Measurements from ENCODE around the gene LSM12.
"Not testable (repeated sequence)": the region's sequence is repeated elsewhere in the genome, so short reads cannot be mapped to it uniquely, and the experiment has no call there.

The LSM12 gene

DNA sequence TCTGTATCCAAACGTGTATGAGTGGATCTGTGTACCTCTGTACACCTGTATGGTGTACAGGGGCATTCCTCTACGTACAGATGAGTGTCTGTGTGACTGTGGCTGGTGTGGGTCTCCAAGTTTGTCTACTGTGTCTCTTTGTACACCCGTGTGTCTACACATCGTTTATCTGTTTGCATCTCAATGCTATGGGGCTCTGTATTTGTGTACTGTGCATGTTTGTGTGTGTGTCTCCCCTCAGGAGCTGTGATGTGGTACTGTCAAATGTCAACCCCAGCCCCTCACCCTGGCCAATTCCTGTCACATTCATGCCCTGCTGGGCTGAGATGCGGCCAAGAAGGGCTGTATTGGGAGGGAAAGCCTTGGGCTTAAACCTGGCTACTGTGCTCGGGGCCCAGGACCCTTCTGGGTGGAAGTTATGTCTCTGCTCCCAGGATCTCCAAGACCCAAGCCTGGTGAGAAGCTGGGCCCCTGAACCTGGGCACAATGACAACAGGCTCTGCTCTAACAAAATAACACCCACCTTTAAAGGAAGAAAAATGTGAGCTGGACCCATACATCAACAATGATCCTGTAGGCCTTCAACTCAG is 65.5 kb downstream of the LSM12 start:
- in situ Hi-C loops (cut with MboI; ENCODE audit: low pct_unique_long_range_greater_than_20kb, low sequenced_read_pairs), result no loop called here
- no peak for DNase-seq

DNA sequence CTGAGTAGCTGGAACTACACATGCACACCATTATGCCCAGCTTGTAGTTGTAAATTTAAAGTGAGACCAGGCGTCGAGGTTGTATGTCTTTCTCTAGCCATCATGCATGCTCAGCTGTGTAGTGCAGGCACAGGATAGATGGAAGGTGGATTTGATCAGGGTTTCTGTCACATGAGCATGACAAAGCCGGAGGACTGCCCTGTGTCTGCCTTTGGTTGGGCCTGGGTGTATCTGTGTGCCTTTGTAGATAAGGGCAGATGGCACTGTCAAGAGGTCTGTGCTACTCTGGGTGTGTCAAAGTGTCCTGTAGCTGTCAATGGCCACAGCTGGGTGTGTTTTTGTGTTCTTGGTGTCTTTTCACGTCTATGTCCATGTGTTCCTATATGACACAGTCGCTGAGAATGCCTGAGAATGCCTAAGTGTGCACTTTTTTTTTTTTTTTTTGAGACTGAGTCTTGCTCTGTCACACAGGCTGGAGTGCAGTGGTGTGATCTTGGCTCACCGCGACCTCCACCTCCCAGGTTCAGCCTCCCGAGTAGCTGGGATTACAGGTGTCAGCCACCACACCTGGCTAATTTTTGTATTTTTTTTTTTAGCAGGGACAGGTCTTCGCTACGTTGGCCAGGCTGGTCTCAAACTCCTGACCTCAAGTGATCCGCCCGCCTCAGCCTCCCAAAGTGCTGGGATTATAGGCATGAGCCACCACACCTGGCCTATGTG is 66.2 kb downstream of the LSM12 start:
- in situ Hi-C loops (cut with MboI; ENCODE audit: low pct_unique_long_range_greater_than_20kb, low sequenced_read_pairs), result no loop called here
- no peak for DNase-seq

DNA sequence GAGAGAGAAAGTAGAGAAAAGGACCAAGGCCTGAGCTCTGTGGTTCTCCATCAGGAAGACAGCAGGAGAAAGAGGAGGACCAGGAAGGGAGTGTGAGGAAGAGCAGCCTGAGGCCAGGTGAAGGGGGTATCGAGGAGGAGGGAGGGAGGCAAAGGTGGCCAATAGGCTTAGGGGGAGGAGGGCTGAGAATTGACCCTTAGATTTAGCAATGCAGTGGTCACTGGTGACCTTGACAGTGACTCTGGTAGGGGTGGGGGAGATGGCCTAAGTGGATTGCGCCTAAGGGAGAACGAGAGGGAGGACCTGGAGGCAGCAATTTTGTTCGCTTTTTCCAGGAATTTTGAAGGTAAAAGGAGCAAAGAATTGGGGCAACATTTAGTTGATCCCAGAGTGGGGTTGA is 67.4 kb downstream of the LSM12 start:
- in situ Hi-C loops (cut with MboI; ENCODE audit: low pct_unique_long_range_greater_than_20kb, low sequenced_read_pairs), result no loop called here
- no peak for DNase-seq

DNA sequence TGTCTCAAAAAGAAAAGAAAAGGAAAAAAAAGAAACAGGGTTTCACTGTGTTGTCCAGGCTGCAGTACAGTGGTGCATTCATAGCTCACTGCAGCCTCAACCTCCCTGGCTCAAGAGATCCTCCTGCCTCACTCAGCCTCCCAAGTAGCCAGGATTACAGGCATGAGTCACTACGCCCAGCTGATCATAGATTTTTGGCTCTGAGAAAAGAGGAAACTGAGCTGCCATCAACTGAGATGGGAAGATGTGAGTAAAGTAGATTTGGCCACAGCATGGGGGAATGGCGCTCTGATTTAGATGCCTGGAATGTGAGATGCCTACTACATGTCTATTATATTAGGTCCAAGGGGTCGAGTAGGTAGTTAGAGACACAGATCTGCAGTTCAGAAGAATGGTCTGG is 67.9 kb downstream of the LSM12 start:
- in situ Hi-C loops (cut with MboI; ENCODE audit: low pct_unique_long_range_greater_than_20kb, low sequenced_read_pairs), result no loop called here
- DNase-seq, result peak; percentile 61

DNA sequence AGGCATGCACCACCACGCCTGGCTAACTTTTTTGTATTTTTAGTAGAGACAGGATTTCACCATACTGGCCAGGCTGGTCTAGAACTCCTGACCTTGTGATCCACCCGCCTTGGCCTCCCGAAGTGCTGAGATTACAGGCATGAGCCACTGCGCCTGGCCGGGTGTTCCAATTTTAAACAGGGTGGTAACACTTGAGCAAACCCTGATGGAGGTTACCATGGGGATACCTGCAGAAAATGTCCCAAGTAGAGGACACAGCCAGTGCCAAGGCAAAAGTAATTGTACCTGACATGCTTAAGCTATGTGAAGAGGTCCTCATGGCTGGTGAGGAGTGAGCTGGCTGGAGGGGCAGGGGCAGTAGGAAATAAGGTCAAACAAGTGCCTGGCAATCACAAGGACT is 69.3 kb downstream of the LSM12 start:
- in situ Hi-C loops (cut with MboI; ENCODE audit: low pct_unique_long_range_greater_than_20kb, low sequenced_read_pairs); DNase-seq: not testable (repeated sequence)

DNA sequence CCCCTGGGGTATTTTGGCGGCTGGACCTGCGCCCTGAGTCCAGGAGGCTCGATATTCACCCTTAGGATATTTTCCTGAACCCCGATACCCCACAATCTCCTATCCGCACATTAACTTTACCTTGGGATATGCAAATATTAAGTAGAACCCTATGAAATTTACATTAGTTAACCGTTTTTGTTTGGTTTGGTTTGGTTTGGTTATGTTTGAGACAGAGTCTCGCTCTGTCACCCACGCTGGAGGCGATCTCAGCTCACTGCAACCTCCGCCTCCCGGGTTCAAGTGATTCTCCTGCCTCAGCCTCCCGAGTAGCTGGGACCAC is 71.4 kb downstream of the LSM12 start:
- DNase-seq, result no peak
- in situ Hi-C loops (cut with MboI; ENCODE audit: low pct_unique_long_range_greater_than_20kb, low sequenced_read_pairs), result no loop called here

DNA sequence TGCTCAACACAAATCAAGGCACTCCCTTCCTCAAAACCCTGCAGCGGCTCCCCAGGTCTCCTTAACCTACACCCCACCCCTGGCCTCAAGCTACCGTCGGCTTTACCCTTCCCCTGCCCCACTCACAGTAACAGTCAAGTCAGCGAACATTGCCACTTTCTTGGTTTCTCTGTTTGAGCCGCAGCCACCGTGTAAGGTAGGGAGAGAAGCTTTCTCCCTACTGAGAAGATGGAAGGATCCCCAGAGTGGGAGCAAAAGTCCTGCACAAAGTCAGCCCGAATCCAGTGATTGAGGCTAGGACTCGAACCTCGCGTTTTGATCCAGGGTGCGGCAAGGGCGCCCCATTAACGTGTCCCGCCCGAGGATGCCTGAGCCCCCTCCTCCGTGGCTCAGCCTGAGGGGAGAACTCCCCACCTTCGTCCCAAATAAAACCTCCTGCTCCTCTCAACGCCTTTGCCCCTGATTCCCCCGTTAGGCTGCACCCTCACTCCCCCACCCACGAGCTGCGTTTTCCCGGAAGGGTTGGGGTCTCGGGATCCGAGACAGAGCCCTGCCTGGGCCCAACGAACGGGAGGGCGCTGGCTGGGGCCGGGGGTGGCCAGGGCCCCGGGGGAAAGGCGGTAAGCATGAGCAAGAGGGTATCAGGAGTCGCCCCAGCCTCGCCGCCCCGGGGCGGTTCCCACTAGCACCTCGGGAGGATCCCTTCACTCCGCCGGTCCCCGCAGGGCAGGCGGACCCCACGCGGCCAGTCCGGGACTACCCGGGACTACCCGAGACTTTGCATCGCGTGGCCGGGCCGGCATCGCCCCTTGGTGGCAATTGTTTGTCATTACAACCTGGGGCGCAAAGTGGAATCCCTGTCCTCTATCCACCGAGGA is 72.0 kb downstream of the LSM12 start:
- DNase-seq, result peak; percentile 63
- in situ Hi-C loops (cut with MboI; ENCODE audit: low pct_unique_long_range_greater_than_20kb, low sequenced_read_pairs), result no loop called here

DNA sequence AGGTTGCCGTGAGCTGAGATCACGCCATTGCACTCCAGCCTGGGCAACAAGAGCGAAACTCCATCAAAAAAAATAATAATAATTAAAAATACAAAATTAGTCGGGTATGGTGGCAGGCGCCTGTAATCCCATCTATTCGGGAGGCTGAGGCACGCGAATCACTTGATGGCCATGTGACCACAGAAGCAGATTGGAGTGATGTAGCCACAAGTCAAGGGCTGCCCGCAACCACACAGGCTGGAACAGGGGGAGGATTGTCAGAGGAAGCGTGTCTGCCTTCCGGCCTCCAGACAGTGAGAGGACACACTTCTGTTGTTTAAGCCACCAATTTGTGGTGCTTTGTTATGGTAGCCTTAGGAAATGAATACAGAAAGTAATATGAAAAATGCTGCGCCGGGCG is 73.8 kb downstream of the LSM12 start:
- in situ Hi-C loops (cut with MboI; ENCODE audit: low pct_unique_long_range_greater_than_20kb, low sequenced_read_pairs), result no loop called here
- DNase-seq, result peak; percentile 53

DNA sequence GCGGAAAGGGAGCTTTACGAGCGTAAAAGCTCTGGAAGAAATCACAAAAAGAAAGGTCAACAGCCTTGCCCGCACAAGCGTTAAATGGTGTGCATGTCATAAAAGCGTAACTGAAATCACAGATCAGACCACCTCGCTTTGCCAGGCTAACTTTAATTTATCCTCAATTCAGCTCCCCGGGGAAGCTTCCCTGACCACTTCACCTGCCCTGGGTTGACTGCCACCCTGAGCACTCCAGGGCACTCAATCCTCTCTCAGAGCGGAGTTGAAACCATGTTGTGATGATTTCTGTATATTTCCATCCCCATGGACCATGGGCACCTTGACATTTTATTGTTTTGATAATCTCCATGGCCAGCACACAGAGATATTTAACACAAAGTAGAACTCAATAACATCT is 78.2 kb downstream of the LSM12 start:
- in situ Hi-C loops (cut with MboI; ENCODE audit: low pct_unique_long_range_greater_than_20kb, low sequenced_read_pairs), result no loop called here
- DNase-seq, result no peak

DNA sequence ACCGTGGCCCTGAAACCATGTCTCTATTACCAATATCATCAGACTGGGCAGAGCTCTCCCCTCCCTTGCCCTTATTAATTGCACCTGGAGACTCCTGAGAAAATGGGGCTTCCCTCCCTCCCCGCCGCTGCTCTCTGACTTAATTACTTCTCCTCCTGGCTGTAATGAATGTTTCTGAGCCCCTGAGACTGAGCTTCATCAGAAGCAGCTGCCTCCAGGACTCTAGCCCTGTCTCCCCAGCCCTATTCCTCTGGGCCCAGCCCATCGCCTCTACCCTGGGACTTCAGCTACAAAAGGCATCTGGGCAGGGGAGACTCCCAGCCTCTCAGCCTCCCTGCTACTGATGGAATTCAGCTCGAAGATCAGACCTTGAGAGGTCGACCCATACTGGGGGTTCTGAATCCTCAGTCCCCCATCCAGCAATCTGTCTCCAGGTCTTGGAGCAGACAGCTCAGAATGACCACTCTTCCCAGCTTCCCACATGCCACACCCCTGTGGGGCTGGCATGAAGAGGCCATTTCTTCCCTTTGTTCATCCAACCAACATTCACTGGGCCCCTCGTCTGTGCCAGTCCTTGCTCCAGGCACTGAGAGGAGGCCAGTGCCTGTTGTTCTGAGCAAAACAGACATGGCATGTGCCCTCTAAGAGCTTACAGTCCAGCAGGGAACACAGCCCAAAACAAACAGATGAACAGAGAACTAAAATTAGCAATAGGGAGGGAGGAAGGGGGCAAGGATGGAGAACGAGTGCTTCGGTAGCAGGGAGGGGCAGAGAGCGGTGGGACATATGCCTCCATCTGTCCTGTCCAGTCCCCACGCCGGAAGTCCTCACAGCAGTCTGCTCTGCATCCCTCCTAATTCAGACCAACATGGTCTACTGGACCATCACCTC is 79.1 kb downstream of the LSM12 start:
- in situ Hi-C loops (cut with MboI; ENCODE audit: low pct_unique_long_range_greater_than_20kb, low sequenced_read_pairs), result no loop called here
- DNase-seq, result no peak

DNA sequence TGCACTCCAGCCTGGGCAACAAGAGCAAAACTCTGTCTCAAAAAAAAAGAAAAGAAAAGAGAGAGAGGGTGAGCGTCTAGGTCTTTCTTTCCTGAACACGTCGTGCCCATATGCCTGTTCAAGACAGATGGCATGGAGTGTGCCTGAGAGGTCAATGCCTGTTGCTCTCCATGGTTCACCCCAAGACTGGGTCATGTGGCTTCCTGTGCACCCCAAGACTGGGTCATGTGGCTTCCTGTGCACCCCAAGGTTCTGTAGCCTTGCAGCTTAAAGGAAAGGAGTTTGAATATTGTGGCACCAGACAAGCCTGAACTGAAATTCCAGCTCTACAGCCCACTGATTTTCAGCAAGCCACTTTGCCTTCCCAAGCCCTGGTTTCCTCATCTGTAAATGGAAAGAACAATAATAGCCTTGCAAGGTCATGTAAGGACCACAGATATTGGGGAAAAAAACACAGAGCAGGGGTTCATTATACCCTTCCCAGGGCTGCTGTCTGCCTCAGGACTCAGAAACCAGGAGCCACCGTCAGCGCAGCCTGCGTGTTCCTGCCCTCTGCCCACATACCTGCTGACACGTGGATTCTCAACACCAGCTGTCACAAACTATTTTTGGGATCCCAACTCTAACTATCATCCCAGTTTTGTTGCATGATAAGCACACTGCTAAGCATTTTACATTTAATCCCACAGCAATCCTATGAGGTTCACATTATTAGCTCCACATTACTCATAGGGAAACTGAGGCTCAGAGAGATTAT is 80.1 kb downstream of the LSM12 start:
- in situ Hi-C loops (cut with MboI; ENCODE audit: low pct_unique_long_range_greater_than_20kb, low sequenced_read_pairs), result no loop called here
- DNase-seq, result no peak

DNA sequence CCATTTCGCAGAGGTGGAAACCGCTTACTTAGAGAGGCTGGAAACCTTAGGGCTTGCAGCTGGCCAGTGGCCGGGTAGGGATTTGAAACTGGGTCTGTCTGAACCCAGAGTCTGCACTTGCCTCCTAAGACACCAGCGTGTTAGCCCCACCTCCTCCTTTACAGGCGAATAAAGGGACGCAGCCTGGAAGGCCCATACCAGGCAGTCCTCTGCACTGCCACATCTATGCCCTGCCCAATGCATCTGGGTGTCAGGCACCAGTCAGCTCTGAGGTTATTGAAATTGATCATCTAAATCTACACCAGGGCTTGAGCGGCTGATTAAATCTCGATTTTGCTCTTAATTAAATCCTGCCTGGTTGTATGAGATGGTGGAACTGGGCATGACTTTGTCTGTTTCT is 82.0 kb downstream of the LSM12 start:
- no peak for DNase-seq
- in situ Hi-C loops (cut with MboI; ENCODE audit: low pct_unique_long_range_greater_than_20kb, low sequenced_read_pairs), result no loop called here
